GM20000 (cell line): ENCODE results near the gene DNMT1.

ENCODE experiments used
- DNase-seq: peaks from one replicate; pipeline ENCODE4 v3.0.0; 2012; ENCODE audit warnings: low spot score
- TF ChIP-seq, protein P1 (sequence below): IDR thresholded peaks from 2 replicates; pipeline ENCODE4 v1.5.1; 2012; ENCODE audit warnings: mild to moderate bottlenecking, control low read depth; ENCODE audit errors: extremely low read depth, missing control alignments

The DNMT1 gene

DNA sequence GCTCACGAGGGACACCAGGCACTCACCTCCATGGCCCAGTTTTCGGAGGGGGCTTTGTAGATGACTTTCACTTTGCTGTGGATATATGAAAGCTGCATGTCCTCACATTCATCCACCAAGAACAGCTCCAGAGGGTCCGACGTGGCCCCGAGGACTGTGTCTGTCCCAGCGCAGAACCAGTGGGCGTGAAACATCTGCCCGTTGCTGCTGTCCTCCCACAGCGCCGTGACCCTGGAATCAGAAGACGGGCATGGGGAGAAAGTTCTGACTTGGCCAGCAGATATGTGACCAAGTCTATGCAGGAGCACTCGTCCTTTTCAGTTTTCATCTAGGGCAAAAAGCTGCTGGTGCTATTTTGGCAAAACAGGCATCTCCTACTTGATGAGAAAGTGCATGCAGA is 45.3 kb downstream of the DNMT1 start:
- no peak for DNase-seq

DNA sequence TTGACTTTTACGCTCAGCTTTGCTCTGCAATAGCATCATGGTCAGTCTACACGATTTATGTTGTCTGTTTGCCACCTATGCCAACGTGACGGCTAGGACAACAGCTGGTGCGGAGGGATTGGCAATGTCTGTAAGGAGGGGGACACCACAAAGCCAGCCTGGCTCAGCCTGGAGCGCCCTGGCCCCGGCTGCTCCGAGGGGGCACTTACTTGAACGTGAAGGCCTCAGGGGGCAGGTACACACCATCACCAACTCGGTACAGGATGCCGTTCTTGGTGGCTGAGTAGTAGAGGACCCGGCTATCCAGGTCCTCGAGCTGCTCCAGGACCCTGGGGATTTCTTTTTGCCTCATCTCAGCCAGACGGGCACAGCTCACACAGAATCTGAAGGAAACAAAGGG is 48.6 kb downstream of the DNMT1 start:
- DNase-seq = no peak
- TF ChIP-seq, protein P1, sequence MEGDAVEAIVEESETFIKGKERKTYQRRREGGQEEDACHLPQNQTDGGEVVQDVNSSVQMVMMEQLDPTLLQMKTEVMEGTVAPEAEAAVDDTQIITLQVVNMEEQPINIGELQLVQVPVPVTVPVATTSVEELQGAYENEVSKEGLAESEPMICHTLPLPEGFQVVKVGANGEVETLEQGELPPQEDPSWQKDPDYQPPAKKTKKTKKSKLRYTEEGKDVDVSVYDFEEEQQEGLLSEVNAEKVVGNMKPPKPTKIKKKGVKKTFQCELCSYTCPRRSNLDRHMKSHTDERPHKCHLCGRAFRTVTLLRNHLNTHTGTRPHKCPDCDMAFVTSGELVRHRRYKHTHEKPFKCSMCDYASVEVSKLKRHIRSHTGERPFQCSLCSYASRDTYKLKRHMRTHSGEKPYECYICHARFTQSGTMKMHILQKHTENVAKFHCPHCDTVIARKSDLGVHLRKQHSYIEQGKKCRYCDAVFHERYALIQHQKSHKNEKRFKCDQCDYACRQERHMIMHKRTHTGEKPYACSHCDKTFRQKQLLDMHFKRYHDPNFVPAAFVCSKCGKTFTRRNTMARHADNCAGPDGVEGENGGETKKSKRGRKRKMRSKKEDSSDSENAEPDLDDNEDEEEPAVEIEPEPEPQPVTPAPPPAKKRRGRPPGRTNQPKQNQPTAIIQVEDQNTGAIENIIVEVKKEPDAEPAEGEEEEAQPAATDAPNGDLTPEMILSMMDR = no peak

More for the DNA sequence above, 45.3 kb downstream of the DNMT1 start:
- TF ChIP-seq, protein P1 = no peak

DNA sequence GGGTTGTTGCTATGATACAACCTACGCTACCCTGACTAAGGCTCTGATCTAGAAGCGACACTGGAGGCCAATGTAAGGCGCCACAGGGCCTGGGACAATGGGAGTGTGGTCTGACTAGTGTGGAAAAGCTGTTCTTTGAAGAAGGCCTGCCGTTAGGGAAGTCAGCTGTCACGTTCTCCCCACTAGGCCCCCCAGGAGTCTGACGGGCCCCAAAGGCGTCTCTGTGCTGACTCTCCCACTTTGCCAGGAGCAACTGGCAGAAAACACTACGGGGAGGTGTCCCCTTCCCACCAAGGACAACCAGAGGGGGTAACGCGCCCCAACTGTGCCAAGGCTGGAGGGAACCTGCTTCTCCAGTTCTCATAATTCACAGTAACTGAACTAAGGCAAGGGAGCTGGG is 49.7 kb downstream of the DNMT1 start:
- DNase-seq = no peak
- TF ChIP-seq, protein P1 = no peak

DNA sequence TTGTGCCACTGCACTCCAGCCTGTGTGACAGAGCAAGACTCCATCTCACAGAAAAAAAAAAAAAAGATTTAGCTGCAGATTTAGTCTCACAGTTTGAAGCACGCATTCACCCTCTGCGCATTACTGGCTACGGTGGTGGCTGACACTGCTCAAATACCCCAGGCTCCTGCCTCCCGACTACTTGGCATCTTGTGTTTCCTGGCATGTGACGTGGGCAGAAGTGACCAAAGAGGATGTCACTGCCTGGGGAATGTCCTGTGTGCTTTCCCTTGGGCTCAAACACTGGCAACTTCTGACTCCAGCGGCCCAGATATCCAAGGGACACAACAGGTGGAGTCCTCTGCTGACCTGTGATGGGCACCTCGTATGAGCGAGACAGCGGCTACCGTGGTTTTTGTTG is 50.4 kb downstream of the DNMT1 start:
- TF ChIP-seq, protein P1 = no peak
- no peak for DNase-seq

DNA sequence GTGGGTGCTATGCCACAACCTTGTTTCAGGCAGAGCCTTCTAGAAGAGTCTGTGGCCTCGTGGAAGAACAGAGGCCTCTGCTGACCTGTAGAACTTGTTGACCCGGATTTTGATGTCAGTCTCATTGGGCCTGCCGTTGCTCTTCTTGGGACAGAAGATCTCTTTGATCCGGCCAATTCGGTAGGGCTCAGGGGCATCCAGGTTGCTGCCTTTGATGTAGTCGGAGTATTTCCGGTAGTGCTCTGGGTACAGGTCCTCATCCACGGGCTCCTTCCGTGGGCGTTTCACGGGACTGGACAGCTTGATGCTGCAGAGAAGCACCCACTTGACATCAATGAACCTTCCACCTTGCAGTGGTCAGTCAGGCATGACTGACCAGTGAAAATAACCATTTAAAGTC is 51.1 kb downstream of the DNMT1 start:
- DNase-seq = no peak
- TF ChIP-seq, protein P1 = no peak

DNA sequence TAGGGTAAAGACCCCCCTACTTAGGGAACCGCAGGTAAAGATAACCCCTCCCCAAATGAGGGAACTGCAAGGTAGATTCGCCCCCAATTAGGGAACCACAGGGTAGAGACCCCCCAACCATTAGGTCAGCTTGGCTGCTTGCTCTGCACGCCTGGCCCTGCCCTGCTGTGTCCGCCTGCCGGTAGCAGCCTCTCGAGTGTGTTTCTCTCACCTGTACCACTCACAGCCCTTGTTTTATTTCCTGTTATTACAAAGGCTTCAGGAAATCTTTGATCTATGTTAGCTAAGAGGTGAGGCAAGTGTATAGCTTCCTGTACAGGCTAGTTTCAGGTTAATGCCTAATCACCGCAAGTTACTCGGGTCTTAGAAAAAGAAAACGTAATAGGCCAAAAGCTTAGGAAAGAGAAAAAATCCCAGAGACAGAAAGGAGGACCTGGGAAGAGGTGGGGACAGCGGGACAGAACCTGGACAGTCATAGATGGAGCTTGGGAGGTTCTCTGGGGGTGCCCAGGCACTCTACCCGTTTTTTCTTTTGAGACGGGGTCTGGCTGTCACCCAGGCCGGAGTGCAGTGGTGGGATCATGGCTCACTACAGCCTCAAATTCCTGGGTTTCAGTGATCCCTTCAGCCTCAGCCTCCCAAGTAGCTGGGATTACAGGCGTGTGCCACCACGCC is 51.9 kb downstream of the DNMT1 start:
- TF ChIP-seq, protein P1 = no peak
- no peak for DNase-seq

DNA sequence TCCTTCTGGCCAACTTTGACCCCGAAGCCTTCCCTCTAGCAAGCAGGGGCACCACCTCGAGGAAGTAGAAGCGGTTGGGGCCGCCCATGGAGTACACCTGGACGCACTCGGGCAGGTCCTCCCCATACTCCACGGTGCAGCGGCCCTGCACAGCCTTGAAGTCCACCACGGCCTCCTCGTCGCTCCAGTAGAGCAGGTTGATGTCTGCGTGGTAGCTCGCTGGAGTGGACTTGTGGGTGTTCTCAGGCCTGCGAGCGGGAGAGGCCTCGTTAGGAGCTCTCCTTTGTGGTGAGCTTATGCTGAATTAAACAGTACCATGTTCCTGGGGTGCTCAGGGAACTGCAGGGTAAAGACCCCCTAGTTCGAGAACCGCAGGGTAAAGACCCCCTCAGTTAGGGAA is 52.8 kb downstream of the DNMT1 start:
- TF ChIP-seq, protein P1 = no peak
- no peak for DNase-seq
